Smooth muscle cell (in vitro differentiated cells): ENCODE measurements around the gene ALDOC. TPM values are rescaled to one million over a fixed set of nuclear protein-coding genes. Genes with fewer than 3 reads are reported as not detected.

Experiments
- DNase-seq: peaks from one replicate; lab custom pipeline; 2025; ENCODE audit not compliant: unreplicated experiment; lab: John Stamatoyannopoulos, UW
- H2AFZ ChIP-seq: fragments of 200-600 bp; sonication (generic); 2 replicates; pipeline ENCODE4 v1.6.0; 2016; ENCODE audit warnings: antibody characterized with exemption, low read depth, mild to moderate bottlenecking
- H3F3A ChIP-seq: fragments of 200-600 bp; sonication (generic); 2 replicates; pipeline ENCODE4 v1.6.0; 2017; ENCODE audit warnings: antibody characterized with exemption, low read depth
- H3K27ac ChIP-seq: fragments of 200-600 bp; sonication (generic); 2 replicates; pipeline ENCODE4 v1.5.1; 2016; ENCODE audit warnings: low read depth, mild to moderate bottlenecking
- H3K27me3 ChIP-seq: fragments of 200-600 bp; sonication (generic); 2 replicates; pipeline ENCODE4 v1.6.1; 2016; ENCODE audit warnings: low read depth, mild to moderate bottlenecking
- H3K36me3 ChIP-seq: fragments of 200-600 bp; sonication (generic); 2 replicates; pipeline ENCODE4 v1.5.1; 2016; ENCODE audit warnings: low read depth
- H3K4me1 ChIP-seq: fragments of 200-600 bp; sonication (generic); 2 replicates; pipeline ENCODE4 v1.5.1; 2016; ENCODE audit warnings: low read depth
- H3K4me2 ChIP-seq: fragments of 200-600 bp; sonication (generic); 2 replicates; pipeline ENCODE4 v1.6.0; 2016; ENCODE audit warnings: mild to moderate bottlenecking
- H3K4me3 ChIP-seq: fragments of 200-600 bp; sonication (generic); 2 replicates; pipeline ENCODE4 v1.5.1; 2016; ENCODE audit warnings: mild to moderate bottlenecking
- H3K79me2 ChIP-seq: fragments of 200-600 bp; sonication (generic); 2 replicates; pipeline ENCODE4 v1.6.0; 2016; ENCODE audit warnings: low read depth, mild to moderate bottlenecking
- H3K9ac ChIP-seq: fragments of 200-600 bp; sonication (generic); 2 replicates; pipeline ENCODE4 v1.6.0; 2016; ENCODE audit warnings: low read depth
- H3K9me3 ChIP-seq: fragments of 200-600 bp; sonication (generic); replicated peaks from 2 replicates; pipeline ENCODE4 v1.5.1; 2016; ENCODE audit warnings: low read depth
- H4K20me1 ChIP-seq: fragments of 200-600 bp; sonication (generic); 2 replicates; pipeline ENCODE4 v1.6.0; 2016; ENCODE audit warnings: low read depth
- CTCF ChIP-seq: fragments of 200-600 bp; sonication (generic); IDR thresholded peaks from 2 replicates; pipeline ENCODE4 v1.5.1; 2017; ENCODE audit warnings: borderline replicate concordance, mild to moderate bottlenecking, antibody characterized with exemption; ENCODE audit not compliant: insufficient read depth, poor library complexity, severe bottlenecking
- WGBS: methylation state at CpG from one replicate; pipeline ENCODE4 v1.1.7; 2016; ENCODE audit warnings: low lambda C conversion rate; 5-methylcytosine and 5-hydroxymethylcytosine counted together
- polyA plus RNA-seq: library from polyadenylated mRNA; unstranded; fragments of >200 nt; fragmentation: Nextera tagmentation; extraction: Ambion mirVana; gene quantifications from 2 replicates; pipeline ENCODE4 v1.2.1, GENCODE V29; 2016
- total RNA-seq: library from RNA; depleted of rRNA; stranded (reverse); fragments of >200 nt; gene quantifications from 2 replicates; pipeline ENCODE4 v1.2.3, GENCODE V29; 2014

The ALDOC gene
- total and polyA plus RNA-seq, 2 experiments from 2014 or later, result 71.5 to 72.6 TPM

GRCh38 chr17:28571361-28572122 lies 5.2 kb downstream of the ALDOC start, which contains the start of gene PIGS:
TSS of gene PIGS (minus strand) at chr17:28571524. CDS start at chr17:28571496, 28 bp downstream.
- H3K36me3 ChIP-seq, result no peaks in the 10 kb centered on the region
- peak within 1 kb of the TSS; percentile 37 for H3K27ac ChIP-seq
- DNase-seq, result peak; percentile 83
- H2AFZ ChIP-seq, result peak within 1 kb of the TSS; percentile 91
- peak within 1 kb of the TSS; percentile 80 for H3K9ac ChIP-seq
- peak within 1 kb of the TSS; percentile 88 for H3K4me3 ChIP-seq
- WGBS, result 2% methylated on average over 45 of the region's 49 CpGs
- no peaks in the 10 kb centered on the region for H3K27me3 ChIP-seq
- H3K9me3 ChIP-seq, result no peaks in the 10 kb centered on the region
- TF ChIP-seq CTCF, result no peak
- H3K4me2 ChIP-seq, result peak within 1 kb of the TSS; percentile 97
- H3K4me1 ChIP-seq, result peaks cover 10% of the 10 kb centered on the region
- H3F3A ChIP-seq, result no peaks in the 10 kb centered on the region
- H4K20me1 ChIP-seq, result peaks cover 8% of the 10 kb centered on the region
- H3K79me2 ChIP-seq, result peaks cover 30% of the 10 kb centered on the region

- Histone ChIP-seq H4K20me1 (peaks cover 8% of the 10 kb centered on the region), H3K4me1 (peaks cover 7% of the 10 kb centered on the region), H2AFZ (peak overlapping the region; percentile 87), H3K27ac (no peak overlapping the region), H3K9me3 (no peaks in the 10 kb centered on the region), H3K79me2 (peaks cover 30% of the 10 kb centered on the region), H3K9ac (peak overlapping the region; percentile 80), H3K36me3 (no peaks in the 10 kb centered on the region), H3F3A (no peaks in the 10 kb centered on the region), H3K4me3 (peak overlapping the region; percentile 88), H3K4me2 (peak overlapping the region; percentile 97), H3K27me3 (no peaks in the 10 kb centered on the region)
- TF ChIP-seq CTCF, result no peak
- no peak for DNase-seq
- 2% methylated on average over 35 of the region's 39 CpGs for WGBS
Observed at GRCh38 chr17:28570716-28571360, 5.9 kb downstream of the ALDOC start.

GRCh38 chr17:28569446-28569845 lies 7.2 kb downstream of the ALDOC start:
- TF ChIP-seq CTCF, result no peak
- H3K27ac ChIP-seq, result no peak overlapping the region
- WGBS, result 100% methylated on average over 1 of the region's 1 CpG
- no peaks in the 10 kb centered on the region for H3F3A ChIP-seq
- peaks cover 6% of the 10 kb centered on the region for H3K4me1 ChIP-seq
- no peak overlapping the region for H3K4me2 ChIP-seq
- peaks cover 15% of the 10 kb centered on the region for H4K20me1 ChIP-seq
- H2AFZ ChIP-seq, result no peak overlapping the region
- H3K9ac ChIP-seq, result no peak overlapping the region
- no peak overlapping the region for H3K4me3 ChIP-seq
- no peaks in the 10 kb centered on the region for H3K9me3 ChIP-seq
- peaks cover 33% of the 10 kb centered on the region for H3K79me2 ChIP-seq
- H3K27me3 ChIP-seq, result no peaks in the 10 kb centered on the region
- H3K36me3 ChIP-seq, result no peaks in the 10 kb centered on the region
- DNase-seq, result no peak
